WTC11 (cell line): ENCODE results near the gene AAGAB. TPM values are rescaled to one million over a fixed set of nuclear protein-coding genes. Genes with fewer than 3 reads are reported as not detected.

ENCODE experiments used
- ATAC-seq: fragments of 200-7000 bp; cut with Tn5 transposase; 2 replicates; pipeline ENCODE4 v1.10.0; 2021; ENCODE audit warnings: mild to moderate bottlenecking, moderate library complexity
- CTCF ChIA-PET: fragments of 300-600 bp; sonication (Branson Sonifier 250); formaldehyde crosslinking; loops from one replicate; lab custom pipeline; 2021; ENCODE audit warnings: antibody characterized with exemption; lab: Charles Lee
- POLR2A ChIA-PET: fragments of 350-600 bp; sonication (Branson Sonifier 250); formaldehyde crosslinking; loops from one replicate; lab custom pipeline; 2021; ENCODE audit warnings: antibody characterized with exemption; lab: Charles Lee
- DNase-seq: peaks from one replicate; pipeline ENCODE4 v3.0.0; 2021; ENCODE audit warnings: low spot score
- H3K27ac Mint-ChIP-seq: 2 replicates; pipeline ENCODE4 v1.8.0; 2021; ENCODE audit warnings: mixed read lengths
- H3K27me3 Mint-ChIP-seq: 2 replicates; pipeline ENCODE4 v1.8.0; 2021; ENCODE audit warnings: low read depth, mild to moderate bottlenecking, moderate library complexity, mixed read lengths
- H3K36me3 Mint-ChIP-seq: 2 replicates; pipeline ENCODE4 v1.8.0; 2021; ENCODE audit warnings: mixed read lengths
- H3K4me1 Mint-ChIP-seq: 2 replicates; pipeline ENCODE4 v1.8.0; 2022; ENCODE audit warnings: mixed read lengths
- H3K4me3 Mint-ChIP-seq: 2 replicates; pipeline ENCODE4 v1.8.0; 2021; ENCODE audit warnings: mild to moderate bottlenecking, moderate library complexity, mixed read lengths
- H3K9me3 Mint-ChIP-seq: 2 replicates; pipeline ENCODE4 v1.8.0; 2021; ENCODE audit warnings: mixed read lengths
- CTCF ChIP-seq: fragments of 200-600 bp; IDR thresholded peaks from 2 replicates; pipeline ENCODE4 v1.8.0; 2022; ENCODE audit warnings: antibody characterized with exemption
- ELF4 ChIP-seq: sonication (generic); formaldehyde crosslinking; IDR thresholded peaks from 2 replicates; pipeline ENCODE4 v1.8.1; 2022; ENCODE audit warnings: low read depth, mild to moderate bottlenecking, moderate library complexity, missing genetic modification reagents
- ESRRA ChIP-seq: sonication (generic); formaldehyde crosslinking; IDR thresholded peaks from 2 replicates; pipeline ENCODE4 v1.8.1; 2022; ENCODE audit warnings: mild to moderate bottlenecking, missing genetic modification reagents, borderline replicate concordance
- FOXK1 ChIP-seq: sonication (generic); formaldehyde crosslinking; IDR thresholded peaks from 2 replicates; pipeline ENCODE4 v1.8.0; 2022; ENCODE audit warnings: mild to moderate bottlenecking, moderate library complexity, missing genetic modification reagents
- FOXP1 ChIP-seq: sonication (generic); formaldehyde crosslinking; IDR thresholded peaks from 2 replicates; pipeline ENCODE4 v1.8.0; 2022; ENCODE audit warnings: missing genetic modification reagents, mild to moderate bottlenecking, moderate library complexity, borderline replicate concordance
- GRHL2 ChIP-seq: fragments of 250-450 bp; sonication (Bioruptor Pico); IDR thresholded peaks from 2 replicates; pipeline ENCODE4 v1.8.0; 2022; ENCODE audit warnings: mild to moderate bottlenecking, moderate library complexity; ENCODE audit not compliant: insufficient replicate concordance, severe bottlenecking
- JUN ChIP-seq: sonication (generic); formaldehyde crosslinking; IDR thresholded peaks from 2 replicates; pipeline ENCODE4 v1.8.0; 2023; ENCODE audit warnings: mild to moderate bottlenecking, missing genetic modification reagents
- MAX ChIP-seq: sonication (generic); formaldehyde crosslinking; IDR thresholded peaks from 2 replicates; pipeline ENCODE4 v1.8.0; 2022; ENCODE audit warnings: mild to moderate bottlenecking, missing genetic modification reagents
- MYBL2 ChIP-seq: sonication (generic); formaldehyde crosslinking; IDR thresholded peaks from 2 replicates; pipeline ENCODE4 v1.8.1; 2023; ENCODE audit warnings: mild to moderate bottlenecking, moderate library complexity, missing genetic modification reagents
- NR2C2 ChIP-seq: sonication (generic); formaldehyde crosslinking; IDR thresholded peaks from 2 replicates; pipeline ENCODE4 v1.8.0; 2022; ENCODE audit warnings: mild to moderate bottlenecking, missing genetic modification reagents
- SMAD3 ChIP-seq: sonication (generic); formaldehyde crosslinking; IDR thresholded peaks from 2 replicates; pipeline ENCODE4 v1.8.0; 2022; ENCODE audit warnings: missing genetic modification reagents, mild to moderate bottlenecking, borderline replicate concordance
- SMAD4 ChIP-seq: sonication (generic); formaldehyde crosslinking; IDR thresholded peaks from 2 replicates; pipeline ENCODE4 v1.8.0; 2022; ENCODE audit warnings: mild to moderate bottlenecking, missing genetic modification reagents
- SOX15 ChIP-seq: fragments of 250-450 bp; sonication (Bioruptor Pico); IDR thresholded peaks from 2 replicates; pipeline ENCODE4 v1.9.0; 2021; ENCODE audit warnings: mild to moderate bottlenecking
- SP1 ChIP-seq: sonication (generic); formaldehyde crosslinking; conservative IDR thresholded peaks from 2 replicates; pipeline ENCODE4 v1.8.1; 2022; ENCODE audit warnings: missing genetic modification reagents
- TCF7 ChIP-seq: sonication (generic); formaldehyde crosslinking; IDR thresholded peaks from 2 replicates; pipeline ENCODE4 v1.8.0; 2022; ENCODE audit warnings: mild to moderate bottlenecking, low read depth, missing genetic modification reagents, moderate library complexity
- ZBTB21 ChIP-seq: sonication (generic); formaldehyde crosslinking; IDR thresholded peaks from 2 replicates; pipeline ENCODE4 v1.8.1; 2023; ENCODE audit warnings: mild to moderate bottlenecking, missing genetic modification reagents, borderline replicate concordance
- ZNF263 ChIP-seq: sonication (generic); formaldehyde crosslinking; IDR thresholded peaks from 2 replicates; pipeline ENCODE4 v1.8.1; 2022; ENCODE audit warnings: low read depth, mild to moderate bottlenecking, moderate library complexity, missing genetic modification reagents
- ZNF396 ChIP-seq: fragments of 250-450 bp; sonication (Bioruptor Pico); IDR thresholded peaks from 2 replicates; pipeline ENCODE4 v1.8.0; 2021; ENCODE audit warnings: mild to moderate bottlenecking, moderate library complexity, borderline replicate concordance
- ZNF416 ChIP-seq: fragments of 250-450 bp; sonication (Bioruptor Pico); IDR thresholded peaks from 2 replicates; pipeline ENCODE4 v1.9.0; 2021; ENCODE audit warnings: mild to moderate bottlenecking, inconsistent platforms
- ZNF423 ChIP-seq: fragments of 250-450 bp; sonication (Bioruptor Pico); IDR thresholded peaks from 2 replicates; pipeline ENCODE4 v2.1.2; 2022; ENCODE audit warnings: mild to moderate bottlenecking, moderate library complexity
- ZNF512 ChIP-seq: sonication (generic); formaldehyde crosslinking; IDR thresholded peaks from 2 replicates; pipeline ENCODE4 v1.8.1; 2022; ENCODE audit warnings: missing genetic modification reagents, borderline replicate concordance
- ZNF671 ChIP-seq: fragments of 250-450 bp; sonication (Bioruptor Pico); IDR thresholded peaks from 2 replicates; pipeline ENCODE4 v1.8.0; 2021; ENCODE audit warnings: mild to moderate bottlenecking
- total RNA-seq: library from RNA; stranded (reverse); gene quantifications from 3 replicates; pipeline ENCODE4 v1.2.3, GENCODE V29; 2021
- TF ChIP-seq, protein P1 (sequence below): fragments of 250-450 bp; sonication (Bioruptor Pico); IDR thresholded peaks from 2 replicates; pipeline ENCODE4 v1.8.0; 2021; ENCODE audit warnings: mild to moderate bottlenecking

Gene AAGAB
- total RNA-seq, 1 experiment from 2014 or later, result 41.7 TPM

GRCh38 chr15:67170143-67170925 lies 84.1 kb downstream of the AAGAB start (continued):
- TF ChIP-seq, protein P1, sequence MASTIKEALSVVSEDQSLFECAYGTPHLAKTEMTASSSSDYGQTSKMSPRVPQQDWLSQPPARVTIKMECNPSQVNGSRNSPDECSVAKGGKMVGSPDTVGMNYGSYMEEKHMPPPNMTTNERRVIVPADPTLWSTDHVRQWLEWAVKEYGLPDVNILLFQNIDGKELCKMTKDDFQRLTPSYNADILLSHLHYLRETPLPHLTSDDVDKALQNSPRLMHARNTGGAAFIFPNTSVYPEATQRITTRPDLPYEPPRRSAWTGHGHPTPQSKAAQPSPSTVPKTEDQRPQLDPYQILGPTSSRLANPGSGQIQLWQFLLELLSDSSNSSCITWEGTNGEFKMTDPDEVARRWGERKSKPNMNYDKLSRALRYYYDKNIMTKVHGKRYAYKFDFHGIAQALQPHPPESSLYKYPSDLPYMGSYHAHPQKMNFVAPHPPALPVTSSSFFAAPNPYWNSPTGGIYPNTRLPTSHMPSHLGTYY (CRISPR knock-in tag), result no peak
- TF ChIP-seq ZNF396 (CRISPR knock-in tag), result no peak
- TF ChIP-seq ZNF423 (CRISPR knock-in tag), result no peak
- TF ChIP-seq ZNF263, result no peak
- TF ChIP-seq, all 79 proteins: peak for 0

DNA sequence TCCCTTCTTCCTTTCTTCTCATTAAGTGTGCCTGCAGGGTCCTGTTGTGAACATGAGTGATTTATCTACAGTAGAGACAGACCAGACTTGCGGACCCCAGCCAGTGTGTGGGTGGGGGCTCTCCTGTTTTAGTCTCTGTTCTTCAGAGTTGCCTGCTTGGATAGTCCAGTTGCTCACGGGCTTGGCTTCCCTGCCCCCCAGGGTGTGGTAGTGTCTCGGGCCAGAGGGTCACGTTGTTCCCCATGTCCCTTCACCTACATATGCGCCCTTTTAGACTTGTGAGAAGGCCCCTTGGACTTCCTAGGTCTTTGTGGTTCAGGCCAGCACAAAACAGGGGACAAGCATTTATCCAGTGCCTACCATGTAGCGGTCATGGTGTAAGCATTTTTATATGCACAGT lies 85.8 kb downstream of the AAGAB start:
- TF ChIP-seq FOXP1 (CRISPR knock-in tag) (no peak), SOX15 (no peak), ELF4 (CRISPR knock-in tag) (no peak), ZNF512 (CRISPR knock-in tag) (no peak), ZNF671 (CRISPR knock-in tag) (no peak), FOXK1 (CRISPR knock-in tag) (no peak), NR2C2 (no peak), ESRRA (CRISPR knock-in tag) (no peak), ZBTB21 (CRISPR knock-in tag) (no peak), MYBL2 (CRISPR knock-in tag) (no peak), CTCF (no peak), JUN (CRISPR knock-in tag) (no peak), ZNF416 (CRISPR knock-in tag) (no peak), SMAD3 (CRISPR knock-in tag) (no peak), MAX (CRISPR knock-in tag) (no peak), GRHL2 (CRISPR knock-in tag) (no peak), SMAD4 (CRISPR knock-in tag) (no peak), SP1 (CRISPR knock-in tag) (no peak), TCF7 (no peak)
- Mint-ChIP-seq H3K36me3 (peaks cover 22% of the 10 kb centered on the region), H3K9me3 (no peaks in the 10 kb centered on the region), H3K27ac (peak overlapping the region; percentile 20), H3K27me3 (no peaks in the 10 kb centered on the region), H3K4me1 (peaks cover 59% of the 10 kb centered on the region), H3K4me3 (no peak overlapping the region)
- ATAC-seq (no peak), DNase-seq (no peak)
- CTCF ChIA-PET, result no interaction called here
- POLR2A ChIA-PET, result interaction anchor here (0.7 kb wide), 1 partner anchor 48 kb away, joined by 3 read pairs; no protein-coding TSS in a partner anchor
